K562 (cell line): ENCODE measurements around the gene ZBP1. TPM values are rescaled to one million over a fixed set of nuclear protein-coding genes. Genes with fewer than 3 reads are reported as not detected.

ENCODE experiments used
- CBX5 ChIP-seq: IDR thresholded peaks from 2 replicates; pipeline ENCODE4 v1.6.1; 2014; ENCODE audit warnings: low read depth, borderline replicate concordance
- CREM ChIP-seq: IDR thresholded peaks from 2 replicates; pipeline ENCODE4 v1.6.1; 2014; ENCODE audit warnings: antibody characterized with exemption, low read depth
- DNMT1 ChIP-seq: fragments of 450-650 bp; IDR thresholded peaks from 2 replicates; pipeline ENCODE4 v1.6.1; 2016; ENCODE audit warnings: antibody characterized with exemption, mild to moderate bottlenecking
- E2F8 ChIP-seq: fragments of 450-650 bp; IDR thresholded peaks from 2 replicates; pipeline ENCODE4 v1.7.1; 2018; ENCODE audit warnings: mild to moderate bottlenecking, low read depth; ENCODE audit not compliant: partially characterized antibody
- FIP1L1 ChIP-seq: fragments of 200-400 bp; formaldehyde crosslinking; IDR thresholded peaks from 2 replicates; pipeline ENCODE4 v1.6.1; 2018; ENCODE audit warnings: mild to moderate bottlenecking, low read depth, low read length; ENCODE audit not compliant: poor library complexity, severe bottlenecking
- GATAD2A ChIP-seq: fragments of 450-650 bp; IDR thresholded peaks from 2 replicates; pipeline ENCODE4 v1.6.1; 2017
- JUND ChIP-seq, 2 experiments: IDR thresholded peaks; 2 replicates in 1 of 2; 3 replicates in 1 of 2; pipeline ENCODE4 v1.6.1; 2011; ENCODE audit warnings: borderline replicate concordance in 2 of 2, low read depth in 2 of 2, low read length in 2 of 2, improper control_type of control experiment in 1 of 2, missing biosample characterization in 1 of 2, missing genetic modification characterization in 1 of 2, missing genetic modification reagents in 1 of 2
- KDM1A ChIP-seq, 2 experiments: fragments of 450-650 bp; IDR thresholded peaks; 2 replicates each; pipeline ENCODE4 v1.6.1; 2016; ENCODE audit warnings: mild to moderate bottlenecking in 2 of 2
- KDM2B ChIP-seq: fragments of 250-450 bp; sonication (Bioruptor Pico); IDR thresholded peaks from 2 replicates; pipeline ENCODE4 v1.8.0; 2021; ENCODE audit warnings: mild to moderate bottlenecking, moderate library complexity
- NCOR1 ChIP-seq: fragments of 450-650 bp; IDR thresholded peaks from 2 replicates; pipeline ENCODE4 v1.6.1; 2016; ENCODE audit warnings: mild to moderate bottlenecking, moderate library complexity
- RBFOX2 ChIP-seq: fragments of 200-400 bp; formaldehyde crosslinking; IDR thresholded peaks from 2 replicates; pipeline ENCODE4 v1.6.1; 2017; ENCODE audit warnings: low read depth, mild to moderate bottlenecking, low read length, moderate library complexity
- SMARCA5 ChIP-seq: fragments of 450-650 bp; IDR thresholded peaks from 2 replicates; pipeline ENCODE4 v1.6.1; 2016
- SOX6 ChIP-seq: fragments of 450-650 bp; IDR thresholded peaks from 2 replicates; pipeline ENCODE4 v1.6.1; 2014; ENCODE audit warnings: mild to moderate bottlenecking
- TEAD4 ChIP-seq, 2 experiments: sonication (generic) in 1 of 2; formaldehyde crosslinking in 1 of 2; IDR thresholded peaks; 2 replicates each; pipeline versions ENCODE4 v1.6.1 to v1.8.0; 2012 to 2022; ENCODE audit warnings: borderline replicate concordance in 1 of 2, inconsistent platforms in 1 of 2, low read length in 1 of 2, mild to moderate bottlenecking in 1 of 2, missing genetic modification reagents in 1 of 2
- TRIM24 ChIP-seq, 2 experiments: fragments of 450-650 bp; IDR thresholded peaks; 2 replicates each; pipeline ENCODE4 v1.6.1; 2016
- TRIM28 ChIP-seq: fragments of 450-650 bp; IDR thresholded peaks from 2 replicates; pipeline ENCODE4 v1.6.1; 2017
- ZNF41 ChIP-seq: fragments of 250-450 bp; sonication (Bioruptor Pico); conservative IDR thresholded peaks from 2 replicates; pipeline ENCODE4 v1.4.0; 2020; ENCODE audit warnings: mild to moderate bottlenecking
- ZNF584 ChIP-seq: fragments of 200-800 bp; sonication (Bioruptor generic); IDR thresholded peaks from 2 replicates; pipeline ENCODE4 v1.6.1; 2016; ENCODE audit warnings: low read depth, mild to moderate bottlenecking, missing genetic modification characterization, missing compliant biosample characterization
- polyA plus RNA-seq, 8 experiments: library from polyadenylated mRNA; depleted of rRNA in 4 of 8; stranded (reverse) in 5 of 8; unstranded in 3 of 8; fragments of >200 nt; fragmentation: Nextera tagmentation in 2 of 8; fragmentation: Illumina TruSeq in 1 of 8; extraction: Ambion mirVana in 2 of 8; extraction: Trizol in 1 of 8; gene quantifications; 2 replicates each; pipeline versions ENCODE4 v1.2.1 to v1.2.3, GENCODE V29; 2011 to 2014; ENCODE audit warnings: inconsistent platforms in 1 of 8, missing spikeins in 1 of 8
- total RNA-seq, 7 experiments: library from RNA; depleted of rRNA in 6 of 7; stranded (reverse); fragments of >200 nt in 6 of 7; fragmentation: Illumina TruSeq in 2 of 7; extraction: Trizol in 2 of 7; gene quantifications; 2 replicates each; pipeline versions ENCODE4 v1.2.1 to v1.2.3, GENCODE V29; 2011 to 2021; ENCODE audit warnings: low replicate concordance in 1 of 7
- TF ChIP-seq, protein P1 (sequence below): fragments of 250-450 bp; sonication (Bioruptor Pico); IDR thresholded peaks from 2 replicates; pipeline ENCODE4 v1.4.0; 2020; ENCODE audit warnings: mild to moderate bottlenecking, moderate library complexity
- TF ChIP-seq, protein P2 (sequence below): fragments of 450-650 bp; IDR thresholded peaks from 2 replicates; pipeline ENCODE4 v1.7.0; 2016; ENCODE audit warnings: borderline replicate concordance
- TF ChIP-seq, protein P3 (sequence below), 3 experiments: fragments of 200-800 bp in 1 of 3; sonication (Bioruptor generic) in 1 of 3; sonication (generic) in 1 of 3; formaldehyde crosslinking in 1 of 3; IDR thresholded peaks; 2 replicates each; pipeline versions ENCODE4 v1.6.1 to v1.8.0; 2016 to 2022; ENCODE audit warnings: mild to moderate bottlenecking in 2 of 3, missing compliant biosample characterization in 2 of 3, missing genetic modification characterization in 2 of 3, missing genetic modification reagents in 1 of 3

ZBP1 gene
- total and polyA plus RNA-seq, 9 of the 15 experiments (the other 6 are each of a cell fraction or from before 2014, with no cell fraction given) = not detected

- TF ChIP-seq E2F8 (no peak), CBX5 (no peak), FIP1L1 (no peak), ZNF41 (CRISPR knock-in tag) (no peak), SMARCA5 (no peak), DNMT1 (no peak), TEAD4 (IDR thresholded peaks at IDR 0.05; ENCODE audit: low read length) (peak; percentile 73), TEAD4 (CRISPR knock-in tag; IDR thresholded peaks at IDR 0.05; ENCODE audit: borderline replicate concordance) (no peak), KDM1A (IDR thresholded peaks at IDR 0.05) (peak; percentile 21 to 46; a peak in 1 of 4 replicates), TRIM24 (IDR thresholded peaks at IDR 0.05) (0 out of 4 replicates have a peak, but pooled peaks have one; percentile 14 to 42), TRIM28 (0 out of 2 replicates have a peak, but pooled peaks have one; percentile 9), NCOR1 (peak; percentile 61), SOX6 (no peak), JUND (IDR thresholded peaks at IDR 0.05; ENCODE audit: borderline replicate concordance, low read depth, low read length) (no peak), JUND (tag; IDR thresholded peaks at IDR 0.05; ENCODE audit: borderline replicate concordance, low read depth, low read length) (no peak), KDM2B (no peak), CREM (no peak), ZNF584 (CRISPR knock-in tag) (no peak), RBFOX2 (no peak), GATAD2A (no peak)
- TF ChIP-seq, protein P1, sequence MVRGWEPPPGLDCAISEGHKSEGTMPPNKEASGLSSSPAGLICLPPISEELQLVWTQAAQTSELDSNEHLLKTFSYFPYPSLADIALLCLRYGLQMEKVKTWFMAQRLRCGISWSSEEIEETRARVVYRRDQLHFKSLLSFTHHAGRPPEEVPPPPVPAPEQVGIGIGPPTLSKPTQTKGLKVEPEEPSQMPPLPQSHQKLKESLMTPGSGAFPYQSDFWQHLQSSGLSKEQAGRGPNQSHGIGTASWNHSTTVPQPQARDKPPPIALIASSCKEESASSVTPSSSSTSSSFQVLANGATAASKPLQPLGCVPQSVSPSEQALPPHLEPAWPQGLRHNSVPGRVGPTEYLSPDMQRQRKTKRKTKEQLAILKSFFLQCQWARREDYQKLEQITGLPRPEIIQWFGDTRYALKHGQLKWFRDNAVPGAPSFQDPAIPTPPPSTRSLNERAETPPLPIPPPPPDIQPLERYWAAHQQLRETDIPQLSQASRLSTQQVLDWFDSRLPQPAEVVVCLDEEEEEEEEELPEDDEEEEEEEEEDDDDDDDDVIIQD (CRISPR knock-in tag) = no peak
- TF ChIP-seq, protein P2, sequence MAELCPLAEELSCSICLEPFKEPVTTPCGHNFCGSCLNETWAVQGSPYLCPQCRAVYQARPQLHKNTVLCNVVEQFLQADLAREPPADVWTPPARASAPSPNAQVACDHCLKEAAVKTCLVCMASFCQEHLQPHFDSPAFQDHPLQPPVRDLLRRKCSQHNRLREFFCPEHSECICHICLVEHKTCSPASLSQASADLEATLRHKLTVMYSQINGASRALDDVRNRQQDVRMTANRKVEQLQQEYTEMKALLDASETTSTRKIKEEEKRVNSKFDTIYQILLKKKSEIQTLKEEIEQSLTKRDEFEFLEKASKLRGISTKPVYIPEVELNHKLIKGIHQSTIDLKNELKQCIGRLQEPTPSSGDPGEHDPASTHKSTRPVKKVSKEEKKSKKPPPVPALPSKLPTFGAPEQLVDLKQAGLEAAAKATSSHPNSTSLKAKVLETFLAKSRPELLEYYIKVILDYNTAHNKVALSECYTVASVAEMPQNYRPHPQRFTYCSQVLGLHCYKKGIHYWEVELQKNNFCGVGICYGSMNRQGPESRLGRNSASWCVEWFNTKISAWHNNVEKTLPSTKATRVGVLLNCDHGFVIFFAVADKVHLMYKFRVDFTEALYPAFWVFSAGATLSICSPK = no peak
- TF ChIP-seq, protein P3, sequence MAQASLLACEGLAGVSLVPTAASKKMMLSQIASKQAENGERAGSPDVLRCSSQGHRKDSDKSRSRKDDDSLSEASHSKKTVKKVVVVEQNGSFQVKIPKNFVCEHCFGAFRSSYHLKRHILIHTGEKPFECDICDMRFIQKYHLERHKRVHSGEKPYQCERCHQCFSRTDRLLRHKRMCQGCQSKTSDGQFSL (CRISPR knock-in tag; IDR thresholded peaks at IDR 0.05) = no peak
- TF ChIP-seq, protein P3 (tag; IDR thresholded peaks at IDR 0.05) = no peak
Observed at GRCh38 chr20:57587989-57588377, 32.2 kb downstream of the ZBP1 start (continued).
